PC-9 (cell line): ENCODE results near the gene DENND2A. TPM values are rescaled to one million over a fixed set of nuclear protein-coding genes. Genes with fewer than 3 reads are reported as not detected.
"Not testable (repeated sequence)": the region's sequence is repeated elsewhere in the genome, so short reads cannot be mapped to it uniquely, and the experiment has no call there.

Experiments
- BruUV-seq: library from RNA; stranded (reverse); fragments of 400-500 nt; replicated peaks from 2 replicates; lab custom pipeline; 2021; lab: Mats Ljungman, UMichigan
- CTCF ChIA-PET: fragments of 300-600 bp; sonication (Branson Sonifier 250); formaldehyde crosslinking; loops from one replicate; lab custom pipeline; 2022; ENCODE audit warnings: antibody characterized with exemption; lab: Charles Lee
- POLR2A ChIA-PET: fragments of 300-600 bp; sonication (Branson Sonifier 250); formaldehyde crosslinking; loops from one replicate; lab custom pipeline; 2022; ENCODE audit warnings: antibody characterized with exemption; ENCODE audit not compliant: unreplicated experiment; lab: Charles Lee
- DNase-seq, 2 experiments: peaks; one replicate each; pipeline versions ENCODE4 v3.0.0 to v3.0.0-alpha.2; 2015 to 2022; ENCODE audit warnings: mixed read lengths in 1 of 2
- H2AFZ ChIP-seq: fragments of 200-600 bp; sonication (generic); 2 replicates; pipeline ENCODE4 v1.8.1; 2017; ENCODE audit warnings: antibody characterized with exemption
- H3F3A ChIP-seq: fragments of 200-600 bp; sonication (generic); 2 replicates; pipeline ENCODE4 v1.8.1; 2017; ENCODE audit warnings: antibody characterized with exemption, mild to moderate bottlenecking, low read depth; ENCODE audit not compliant: insufficient read depth
- H3K27ac ChIP-seq: fragments of 200-600 bp; sonication (generic); 2 replicates; pipeline ENCODE4 v1.6.1; 2016; ENCODE audit warnings: mixed run types
- H3K27me3 ChIP-seq: fragments of 200-600 bp; sonication (generic); 2 replicates; pipeline ENCODE4 v1.6.1; 2016; ENCODE audit warnings: low read depth, mixed run types; ENCODE audit not compliant: insufficient read depth
- H3K36me3 ChIP-seq: fragments of 200-600 bp; sonication (generic); 2 replicates; pipeline ENCODE4 v1.6.1; 2016; ENCODE audit warnings: low read depth, mixed run types
- H3K4me1 ChIP-seq: fragments of 200-600 bp; sonication (generic); replicated peaks from 2 replicates; pipeline ENCODE4 v1.6.1; 2016; ENCODE audit warnings: mixed run types; ENCODE audit not compliant: insufficient read depth
- H3K4me2 ChIP-seq: fragments of 200-600 bp; sonication (generic); 2 replicates; pipeline ENCODE4 v1.6.1; 2017; ENCODE audit warnings: mixed run types
- H3K4me3 ChIP-seq: fragments of 200-600 bp; sonication (generic); 2 replicates; pipeline ENCODE4 v1.6.1; 2016; ENCODE audit warnings: mixed run types
- H3K79me2 ChIP-seq: fragments of 200-600 bp; sonication (generic); 2 replicates; pipeline ENCODE4 v1.6.1; 2017; ENCODE audit warnings: low read depth, mixed run types
- H3K9me2 ChIP-seq: fragments of 200-600 bp; sonication (generic); 2 replicates; pipeline ENCODE4 v1.8.1; 2017; ENCODE audit warnings: mild to moderate bottlenecking; ENCODE audit not compliant: insufficient read depth
- H3K9me3 ChIP-seq: fragments of 200-600 bp; sonication (generic); 2 replicates; pipeline ENCODE4 v1.8.1; 2016; ENCODE audit warnings: low read depth; ENCODE audit not compliant: insufficient read depth
- H4K20me1 ChIP-seq: fragments of 200-600 bp; sonication (generic); 2 replicates; pipeline ENCODE4 v1.8.1; 2017; ENCODE audit not compliant: insufficient read depth
- CTCF ChIP-seq: fragments of 200-600 bp; sonication (generic); conservative IDR thresholded peaks from 2 replicates; pipeline ENCODE4 v1.6.1; 2017; ENCODE audit warnings: mixed run types, antibody characterized with exemption, mild to moderate bottlenecking, moderate library complexity
- EZH2 ChIP-seq: fragments of 200-600 bp; sonication (generic); IDR thresholded peaks from 2 replicates; pipeline ENCODE4 v1.8.0; 2017; ENCODE audit warnings: antibody characterized with exemption, low read depth
- intact Hi-C: fragments of 100-400 bp; cut with micrococcal nuclease; formaldehyde crosslinking; loops from one replicate; pipeline ENCODE4 v1.10.0; 2022; ENCODE audit not compliant: unreplicated experiment
- total RNA-seq: library from RNA; stranded (reverse); gene quantifications from 2 replicates; pipeline ENCODE4 v1.2.3, GENCODE V29; 2021

DENND2A gene
- total RNA-seq, 1 experiment from 2014 or later = 4.2 TPM

- H3K36me3 ChIP-seq = no peaks in the 10 kb centered on the region
- CTCF ChIA-PET = interaction anchor here (0.6 to 0.7 kb wide), 3 partner anchors 26 to 132 kb away, joined by 3 to 5 read pairs (median 3); no protein-coding TSS in a partner anchor
- intact Hi-C loops = loop anchor here (5.0 to 10.0 kb wide), 2 partner anchors 363 to 475 kb away; partner anchors contain the start of genes KDM7A and MRPS33
These were observed 9.1 kb upstream of the DENND2A start for GRCh38 chr7:140649556-140650205.

GRCh38 chr7:140646931-140647647, 6.5 kb upstream of the DENND2A start:
- Histone ChIP-seq H3K4me1 (peaks cover 32% of the 10 kb centered on the region), H3K9me3 (no peaks in the 10 kb centered on the region), H3K79me2 (no peaks in the 10 kb centered on the region), H4K20me1 (no peaks in the 10 kb centered on the region), H3F3A (peaks cover 23% of the 10 kb centered on the region; the same call in 1 of the 2 replicates), H3K4me2 (no peak overlapping the region), H3K4me3 (no peak overlapping the region), H3K9me2 (no peaks in the 10 kb centered on the region), H3K36me3 (no peaks in the 10 kb centered on the region), H3K27me3 (no peaks in the 10 kb centered on the region), H2AFZ (no peak overlapping the region), H3K27ac (no peak overlapping the region)
- no TSS peak for BruUV-seq
- no peak for TF ChIP-seq EZH2
- TF ChIP-seq CTCF = peak; percentile 55
- DNase-seq = no peak
- CTCF ChIA-PET = interaction anchor here (1.1 kb wide), 1 partner anchor 129 kb away, joined by 3 read pairs; no protein-coding TSS in a partner anchor
- intact Hi-C loops = no loop called here
- POLR2A ChIA-PET = no interaction called here

More at GRCh38 chr7:140649556-140650205, 9.1 kb upstream of the DENND2A start:
- Histone ChIP-seq H3K4me1 (peaks cover 37% of the 10 kb centered on the region), H3F3A (peaks cover 16% of the 10 kb centered on the region; the same call in 1 of the 2 replicates), H3K9me2 (no peaks in the 10 kb centered on the region), H3K4me3 (no peak overlapping the region), H3K27me3 (no peaks in the 10 kb centered on the region), H2AFZ (peak overlapping the region; percentile 20; the same call in 1 of the 2 replicates), H4K20me1 (no peaks in the 10 kb centered on the region), H3K79me2 (no peaks in the 10 kb centered on the region), H3K4me2 (peak overlapping the region; percentile 39), H3K9me3 (no peaks in the 10 kb centered on the region), H3K27ac (peak overlapping the region; percentile 45)
- POLR2A ChIA-PET = no interaction called here
- TF ChIP-seq EZH2 (no peak), CTCF (no peak)
- peak; percentile 46 to 80 for DNase-seq
- BruUV-seq = no TSS peak

GRCh38 chr7:140645166-140645900, 4.7 kb upstream of the DENND2A start:
- no TSS peak for BruUV-seq
- Histone ChIP-seq H3K9me3 (no peaks in the 10 kb centered on the region), H4K20me1 (no peaks in the 10 kb centered on the region), H3K27ac (no peak overlapping the region), H3K27me3 (no peaks in the 10 kb centered on the region), H3K4me1 (peaks cover 28% of the 10 kb centered on the region), H3K4me3 (no peak overlapping the region), H3K4me2 (no peak overlapping the region), H3K36me3 (no peaks in the 10 kb centered on the region), H3F3A (peaks cover 29% of the 10 kb centered on the region), H3K9me2 (no peaks in the 10 kb centered on the region), H2AFZ (no peak overlapping the region), H3K79me2 (no peaks in the 10 kb centered on the region)
- ChIA-PET CTCF (interaction anchor here (0.7 kb wide), 2 partner anchors 38 to 117 kb away, joined by 4 to 5 read pairs; no protein-coding TSS in a partner anchor), POLR2A (no interaction called here)
- peak; percentile 63; the same call in 1 of the 2 replicates for TF ChIP-seq CTCF
- TF ChIP-seq EZH2 = no peak
- intact Hi-C loops = no loop called here
- DNase-seq = no peak

- intact Hi-C loops, H3K79me2 ChIP-seq, H4K20me1 ChIP-seq, H3K9me3 ChIP-seq, H2AFZ ChIP-seq, H3K4me2 ChIP-seq, H3K9me2 ChIP-seq, H3K27me3 ChIP-seq, BruUV-seq, H3K4me3 ChIP-seq, DNase-seq, POLR2A ChIA-PET, H3K27ac ChIP-seq, H3K36me3 ChIP-seq: not testable (repeated sequence)
- CTCF ChIA-PET = interaction anchor here (0.7 kb wide), 1 partner anchor 37 kb away, joined by 4 read pairs; no protein-coding TSS in a partner anchor
- Histone ChIP-seq H3K4me1 (peaks cover 25% of the 10 kb centered on the region), H3F3A (peaks cover 25% of the 10 kb centered on the region)
These were observed 4.1 kb upstream of the DENND2A start for GRCh38 chr7:140644761-140645160.
